HUES6 (cell line): Measurements from ENCODE around the gene MLLT11.

Experiments used
- H3K27ac ChIP-seq: 2 replicates; pipeline ENCODE4 v1.7.0; 2013; ENCODE audit warnings: low read depth, mild to moderate bottlenecking, low read length, inconsistent platforms
- H3K27me3 ChIP-seq: 2 replicates; pipeline ENCODE4 v1.6.1; 2013; ENCODE audit warnings: low read length; ENCODE audit not compliant: control insufficient read depth, insufficient read depth
- H3K36me3 ChIP-seq: 2 replicates; pipeline ENCODE4 v1.6.1; 2013; ENCODE audit warnings: low read length; ENCODE audit not compliant: control insufficient read depth, insufficient read depth
- H3K4me1 ChIP-seq: 2 replicates; pipeline ENCODE4 v1.6.1; 2013; ENCODE audit warnings: low read length; ENCODE audit not compliant: control insufficient read depth, insufficient read depth
- H3K4me3 ChIP-seq: 2 replicates; pipeline ENCODE4 v1.5.1; 2013; ENCODE audit warnings: low read depth, low read length
- H3K9ac ChIP-seq: one replicate; pipeline ENCODE4 v1.6.1; 2013; ENCODE audit warnings: mild to moderate bottlenecking, low read length
- H3K9me3 ChIP-seq: 2 replicates; pipeline ENCODE4 v1.6.1; 2013; ENCODE audit warnings: low read depth, low read length; ENCODE audit not compliant: control insufficient read depth, insufficient read depth

The MLLT11 gene, protein sequence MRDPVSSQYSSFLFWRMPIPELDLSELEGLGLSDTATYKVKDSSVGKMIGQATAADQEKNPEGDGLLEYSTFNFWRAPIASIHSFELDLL

DNA sequence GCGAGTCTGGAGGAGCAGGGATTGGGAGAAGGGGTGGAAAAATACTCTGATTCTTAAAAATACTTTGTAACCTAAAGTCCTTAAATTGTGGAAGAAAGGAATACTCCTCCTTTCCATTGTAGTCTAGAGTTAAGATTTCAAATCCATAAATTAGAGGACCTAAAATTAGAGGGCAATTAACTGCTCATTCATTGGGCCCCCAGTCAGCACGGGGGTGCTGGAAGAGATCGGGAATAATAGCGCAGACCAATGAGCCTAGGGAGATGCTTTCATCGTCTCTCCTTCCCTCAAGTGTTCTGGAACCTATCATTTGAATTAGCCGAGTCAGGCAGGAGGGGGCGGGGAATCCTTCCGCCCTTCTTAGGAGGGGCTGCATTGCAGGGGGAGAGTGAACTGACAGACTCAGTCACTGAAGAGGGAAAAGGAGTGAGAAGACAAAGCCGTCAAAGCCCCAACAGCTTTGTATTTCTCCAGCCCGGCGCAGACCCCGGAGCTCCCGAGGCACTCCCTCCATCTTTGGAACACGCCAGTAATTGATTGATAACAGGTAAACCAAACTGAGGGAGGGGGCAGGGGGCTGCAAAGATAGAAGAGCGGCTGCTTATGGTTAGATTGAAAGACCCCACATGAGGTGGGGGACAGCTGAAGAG is at the start of gene MLLT11:
Gene MLLT11, plus strand, starts transcription at position 391 of the 650 bp plus-strand sequence. CDS start 6,828 bp downstream, outside the sequence.
- Histone ChIP-seq H3K9me3 (no peaks in the 10 kb centered on the region), H3K4me3 (peak within 1 kb of the TSS; percentile 97), H3K36me3 (peaks cover 19% of the 10 kb centered on the region), H3K9ac (peak within 1 kb of the TSS; percentile 96), H3K4me1 (peaks cover 24% of the 10 kb centered on the region), H3K27ac (peak within 1 kb of the TSS; percentile 88), H3K27me3 (no peaks in the 10 kb centered on the region)

DNA sequence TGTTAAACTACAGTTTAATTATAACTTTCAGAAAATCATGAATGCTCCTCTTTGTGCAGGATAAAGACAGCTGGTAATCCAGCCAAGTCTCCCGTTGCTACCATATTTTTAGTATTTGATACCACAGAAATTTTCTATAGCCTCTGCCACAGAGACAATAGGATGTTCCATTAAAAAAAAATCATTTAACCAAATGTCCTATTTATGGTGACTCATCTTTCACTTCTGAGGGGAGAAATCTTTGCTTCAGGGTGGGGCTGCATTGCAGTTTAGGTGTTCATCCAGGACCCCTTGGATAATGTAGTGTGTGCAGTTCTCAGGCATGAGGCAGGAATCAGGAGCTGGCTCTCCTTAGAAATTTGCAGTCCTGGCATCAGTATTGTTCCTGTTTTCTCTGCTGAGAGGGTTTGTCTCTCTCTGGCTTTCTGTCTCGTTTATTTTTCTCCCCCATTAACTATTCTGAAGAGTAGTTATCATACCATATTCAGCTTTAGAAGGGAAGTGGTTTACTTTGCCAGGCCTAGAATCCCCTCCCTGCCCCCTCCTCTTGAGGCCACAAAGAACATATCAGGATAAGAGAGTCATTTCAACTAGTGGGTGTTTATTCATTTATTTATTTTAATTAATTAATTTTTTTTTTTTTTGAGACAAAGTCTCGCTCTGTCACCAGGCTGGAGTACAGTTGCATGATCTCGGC is 48.9 kb upstream of the MLLT11 start:
- Histone ChIP-seq H3K9ac (no peak overlapping the region), H3K36me3 (no peaks in the 10 kb centered on the region; the same call in 1 of the 2 replicates), H3K27ac (no peak overlapping the region), H3K4me3 (no peak overlapping the region), H3K4me1 (peaks cover 18% of the 10 kb centered on the region), H3K9me3 (no peaks in the 10 kb centered on the region), H3K27me3 (no peaks in the 10 kb centered on the region)

- Histone ChIP-seq H3K9ac (no peak overlapping the region), H3K4me3 (no peak overlapping the region), H3K4me1 (peaks cover 6% of the 10 kb centered on the region), H3K9me3 (no peaks in the 10 kb centered on the region), H3K27ac (no peak overlapping the region), H3K36me3 (peaks cover 1% of the 10 kb centered on the region; the same call in 1 of the 2 replicates), H3K27me3 (no peaks in the 10 kb centered on the region)
Observed at GRCh38 chr1:151012684-151013471, 47.3 kb upstream of the MLLT11 start.

- Histone ChIP-seq H3K27ac (no peak overlapping the region), H3K4me1 (peaks cover 4% of the 10 kb centered on the region; the same call in 1 of the 2 replicates), H3K36me3 (peaks cover 6% of the 10 kb centered on the region; the same call in 1 of the 2 replicates), H3K4me3 (no peak overlapping the region), H3K9ac (no peak overlapping the region), H3K27me3 (no peaks in the 10 kb centered on the region), H3K9me3 (no peaks in the 10 kb centered on the region)
Observed at GRCh38 chr1:151013518-151013917, 46.7 kb upstream of the MLLT11 start.

DNA sequence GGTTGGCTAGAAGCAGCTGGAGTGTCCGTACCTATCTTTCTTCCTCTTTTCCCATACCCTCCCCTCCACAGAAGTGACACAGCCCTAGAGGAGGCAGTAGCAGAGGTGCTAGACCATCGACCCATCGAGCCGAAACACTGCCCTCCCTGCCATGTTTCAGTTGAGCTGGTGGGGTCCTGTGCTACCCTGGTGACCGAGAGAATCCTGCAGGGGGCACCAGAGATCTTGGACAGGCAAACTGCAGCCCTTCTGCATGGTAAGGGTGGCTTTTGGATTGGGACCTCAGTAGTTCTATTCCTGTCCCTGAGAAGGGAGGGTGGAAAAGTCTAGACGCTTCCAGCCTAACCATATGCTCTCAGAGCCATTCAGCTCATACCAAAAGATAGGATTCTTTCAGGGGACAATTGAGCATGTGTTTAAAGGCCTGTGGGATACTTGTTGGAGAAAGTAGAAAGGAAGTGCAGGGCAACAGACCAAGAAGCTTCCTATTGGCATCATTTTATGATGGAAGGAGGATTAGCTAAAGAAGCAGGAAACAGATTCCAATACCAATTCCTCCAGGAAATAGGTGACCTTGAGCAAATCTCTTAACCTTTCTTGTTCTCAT is 35.6 kb upstream of the MLLT11 start:
- H3K4me3 ChIP-seq: no peak overlapping the region
- no peaks in the 10 kb centered on the region for H3K27me3 ChIP-seq
- H3K9me3 ChIP-seq: no peaks in the 10 kb centered on the region
- peaks cover 39% of the 10 kb centered on the region for H3K36me3 ChIP-seq
- H3K27ac ChIP-seq: no peak overlapping the region
- no peak overlapping the region for H3K9ac ChIP-seq
- H3K4me1 ChIP-seq: no peaks in the 10 kb centered on the region

DNA sequence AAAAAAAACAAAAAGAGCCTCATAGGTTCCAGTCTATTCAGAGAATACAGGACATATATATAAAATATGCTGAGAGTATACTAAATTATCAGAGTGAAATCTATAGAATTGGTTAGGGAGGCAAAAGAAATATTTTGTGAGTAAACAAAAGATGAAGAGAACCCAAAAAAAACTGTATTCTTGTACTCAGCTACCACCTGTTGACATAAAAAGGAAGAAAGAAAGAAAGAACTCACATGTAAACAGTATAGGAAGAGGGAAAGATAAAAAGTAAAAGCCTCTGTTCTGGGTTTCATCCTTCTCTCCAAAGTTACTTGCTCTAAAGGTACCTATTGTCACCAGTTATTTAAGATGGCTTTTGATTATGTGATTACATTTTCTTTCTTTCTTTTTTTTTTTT is 33.7 kb upstream of the MLLT11 start:
- no peak overlapping the region for H3K4me3 ChIP-seq
- H3K9ac ChIP-seq: no peak overlapping the region
- H3K36me3 ChIP-seq: peaks cover 52% of the 10 kb centered on the region
- H3K27me3 ChIP-seq: no peaks in the 10 kb centered on the region
- H3K27ac ChIP-seq: no peak overlapping the region
- H3K4me1 ChIP-seq: no peaks in the 10 kb centered on the region
- no peaks in the 10 kb centered on the region for H3K9me3 ChIP-seq

DNA sequence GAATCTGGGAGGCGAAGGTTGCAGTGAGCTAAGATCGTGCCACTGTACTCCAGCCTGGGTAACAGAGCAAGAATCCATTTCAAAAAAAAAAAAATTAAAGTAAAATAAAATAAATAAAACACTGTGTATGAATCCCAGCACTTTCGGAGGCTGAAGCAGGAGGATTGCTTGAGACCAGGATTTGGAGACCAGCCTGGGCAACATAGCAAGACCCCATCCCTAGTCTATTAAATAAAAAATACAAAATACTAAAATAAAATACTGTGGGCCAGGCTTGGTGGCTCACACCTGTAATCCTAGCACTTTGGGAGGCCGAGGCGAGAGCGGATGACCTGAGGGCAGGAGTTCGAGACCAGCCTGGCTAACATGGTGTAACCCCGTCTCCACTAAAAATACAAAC is 28.0 kb upstream of the MLLT11 start:
- Histone ChIP-seq H3K9ac (no peak overlapping the region), H3K27me3 (no peaks in the 10 kb centered on the region), H3K36me3 (peaks cover 53% of the 10 kb centered on the region), H3K4me3 (no peak overlapping the region), H3K27ac (no peak overlapping the region), H3K4me1 (peaks cover 6% of the 10 kb centered on the region; the same call in 1 of the 2 replicates), H3K9me3 (no peaks in the 10 kb centered on the region)

DNA sequence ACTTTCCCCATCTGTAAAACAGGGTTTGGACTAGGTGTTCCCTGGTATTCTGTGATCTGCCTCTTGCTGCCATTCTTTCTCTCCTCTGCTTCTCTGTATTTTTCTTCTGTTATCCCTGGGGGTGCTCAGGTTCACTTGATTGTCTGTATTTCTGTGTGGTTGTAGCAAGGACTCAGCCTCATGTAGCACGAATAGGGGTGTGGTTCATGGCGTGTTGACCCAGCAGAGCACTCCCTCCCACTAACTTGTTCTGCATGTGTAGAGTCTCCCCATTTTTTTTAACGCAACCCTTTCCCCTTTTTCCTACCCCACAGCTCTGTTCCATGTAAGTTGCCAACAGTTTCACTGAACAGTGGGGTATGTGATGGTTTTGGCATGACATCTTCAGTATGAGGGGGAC is 25.0 kb upstream of the MLLT11 start:
- H3K9ac ChIP-seq: no peak overlapping the region
- no peaks in the 10 kb centered on the region for H3K9me3 ChIP-seq
- H3K27me3 ChIP-seq: no peaks in the 10 kb centered on the region
- H3K4me3 ChIP-seq: no peak overlapping the region
- no peak overlapping the region for H3K27ac ChIP-seq
- peaks cover 6% of the 10 kb centered on the region; the same call in 1 of the 2 replicates for H3K4me1 ChIP-seq
- H3K36me3 ChIP-seq: peaks cover 30% of the 10 kb centered on the region

DNA sequence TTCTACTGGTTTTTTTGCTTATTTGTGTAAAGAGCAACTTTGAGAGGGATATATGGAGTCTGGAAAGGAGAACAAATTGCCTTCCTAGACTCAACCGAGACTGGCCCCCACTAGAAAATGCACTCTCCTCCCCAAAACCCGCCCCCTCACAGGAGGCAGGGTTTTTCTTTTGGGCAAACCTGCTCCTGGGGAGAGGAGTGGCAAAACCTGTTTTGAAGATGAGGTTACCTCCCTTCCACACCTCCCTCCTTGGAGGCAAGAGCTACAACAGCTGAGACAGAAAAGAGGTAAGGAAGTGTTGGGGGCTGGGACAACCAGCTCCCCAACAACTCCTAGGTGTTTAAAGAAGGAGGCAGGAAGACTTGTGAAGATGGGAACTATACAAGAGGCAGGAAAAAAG is 23.8 kb upstream of the MLLT11 start, which contains the start of gene BNIPL:
Gene BNIPL, plus strand, starts transcription at position 231 of the 400 bp plus-strand sequence. Its CDS starts 140 bp downstream, at position 371.
- Histone ChIP-seq H3K4me3 (no peak within 1 kb of the TSS), H3K4me1 (peaks cover 6% of the 10 kb centered on the region; the same call in 1 of the 2 replicates), H3K27ac (no peak within 1 kb of the TSS), H3K9me3 (no peaks in the 10 kb centered on the region), H3K36me3 (peaks cover 20% of the 10 kb centered on the region), H3K27me3 (no peaks in the 10 kb centered on the region), H3K9ac (no peak within 1 kb of the TSS)

DNA sequence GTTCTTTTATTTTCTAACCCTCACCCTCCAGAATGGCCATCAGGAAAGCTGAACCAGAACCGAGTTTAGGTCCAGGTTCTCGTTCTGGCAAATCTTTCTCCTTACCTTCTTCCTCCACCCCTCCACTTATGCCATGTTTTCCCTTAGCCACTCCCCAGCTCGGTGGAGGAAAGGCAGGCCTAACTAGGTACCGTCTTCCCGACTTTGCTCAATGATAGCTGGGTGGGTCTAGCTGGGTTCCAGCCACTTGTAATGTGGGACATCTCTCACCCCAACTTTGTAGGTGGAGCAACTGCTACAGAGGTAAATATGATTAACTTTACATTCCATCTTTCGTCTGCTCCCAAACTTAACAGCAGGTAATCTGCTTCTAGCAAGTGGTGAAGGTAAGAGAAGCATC is 23.2 kb upstream of the MLLT11 start:
- no peaks in the 10 kb centered on the region for H3K27me3 ChIP-seq
- H3K4me3 ChIP-seq: no peak overlapping the region
- peaks cover 6% of the 10 kb centered on the region; the same call in 1 of the 2 replicates for H3K4me1 ChIP-seq
- no peak overlapping the region for H3K9ac ChIP-seq
- no peak overlapping the region for H3K27ac ChIP-seq
- H3K9me3 ChIP-seq: no peaks in the 10 kb centered on the region
- peaks cover 16% of the 10 kb centered on the region for H3K36me3 ChIP-seq
